OCI-LY1 (cell line): ENCODE results near the gene RPL7A.
"Not testable (repeated sequence)": the region's sequence is repeated elsewhere in the genome, so short reads cannot be mapped to it uniquely, and the experiment has no call there.

Source experiments
- H2AFZ ChIP-seq: fragments of 200-600 bp; sonication (generic), shearing (Covaris generic); 2 replicates; pipeline ENCODE4 v1.6.0; 2014; ENCODE audit warnings: antibody characterized with exemption, mild to moderate bottlenecking, low read length
- H3F3A ChIP-seq: fragments of 200-600 bp; sonication (generic), shearing (Covaris generic); 2 replicates; pipeline ENCODE4 v1.6.0; 2014; ENCODE audit warnings: mild to moderate bottlenecking, antibody characterized with exemption, low read length, moderate library complexity; ENCODE audit not compliant: insufficient read depth
- H3K27ac ChIP-seq: fragments of 200-600 bp; sonication (generic); 2 replicates; pipeline ENCODE4 v1.5.1; 2014; ENCODE audit warnings: low read length, mixed run types, mild to moderate bottlenecking, low read depth; ENCODE audit not compliant: poor library complexity, severe bottlenecking
- H3K27me3 ChIP-seq: fragments of 200-600 bp; sonication (generic); 2 replicates; pipeline ENCODE4 v1.6.0; 2014; ENCODE audit warnings: antibody characterized with exemption, mild to moderate bottlenecking, low read length, moderate library complexity; ENCODE audit not compliant: insufficient read depth
- H3K36me3 ChIP-seq: fragments of 200-600 bp; sonication (generic); 2 replicates; pipeline ENCODE4 v1.6.1; 2014; ENCODE audit warnings: mild to moderate bottlenecking, antibody characterized with exemption, low read length, moderate library complexity, mixed read lengths; ENCODE audit not compliant: insufficient read depth
- H3K4me1 ChIP-seq: fragments of 200-600 bp; sonication (generic); 2 replicates; pipeline ENCODE4 v1.5.1; 2014; ENCODE audit warnings: mild to moderate bottlenecking, low read length, moderate library complexity; ENCODE audit not compliant: insufficient read depth, severe bottlenecking
- H3K4me2 ChIP-seq: fragments of 200-600 bp; sonication (generic), shearing (Covaris generic); 2 replicates; pipeline ENCODE4 v1.6.1; 2014; ENCODE audit warnings: low read length
- H3K4me3 ChIP-seq: fragments of 200-600 bp; sonication (generic); 2 replicates; pipeline ENCODE4 v1.5.1; 2014; ENCODE audit warnings: low read length, low read depth, mild to moderate bottlenecking, mixed read lengths; ENCODE audit not compliant: poor library complexity, severe bottlenecking
- H3K79me2 ChIP-seq: fragments of 200-600 bp; shearing (Covaris generic); 2 replicates; pipeline ENCODE4 v1.6.1; 2016; ENCODE audit warnings: mixed run types, low read length, mixed read lengths; ENCODE audit not compliant: insufficient read depth
- H3K9ac ChIP-seq: fragments of 200-600 bp; sonication (generic), shearing (Covaris generic); 2 replicates; pipeline ENCODE4 v1.6.1; 2014; ENCODE audit warnings: mild to moderate bottlenecking, low read length, mixed read lengths
- H3K9me2 ChIP-seq: fragments of 200-600 bp; sonication (generic), shearing (Covaris generic); 2 replicates; pipeline ENCODE4 v1.6.1; 2014; ENCODE audit warnings: low read depth, mild to moderate bottlenecking, low read length, mixed read lengths
- H3K9me3 ChIP-seq: fragments of 200-600 bp; shearing (Covaris generic); 2 replicates; pipeline ENCODE4 v1.6.1; 2014; ENCODE audit warnings: low read length, mixed read lengths
- H4K20me1 ChIP-seq: fragments of 200-600 bp; sonication (generic), shearing (Covaris generic); 2 replicates; pipeline ENCODE4 v1.6.0; 2016; ENCODE audit warnings: mild to moderate bottlenecking, low read length; ENCODE audit not compliant: insufficient read depth
- CTCF ChIP-seq: fragments of 200-600 bp; sonication (generic), shearing (Covaris generic); IDR thresholded peaks from 2 replicates; pipeline ENCODE4 v1.5.1; 2017; ENCODE audit warnings: mild to moderate bottlenecking, antibody characterized with exemption, low read length, moderate library complexity, mixed read lengths
- EZH2 ChIP-seq: fragments of 200-600 bp; sonication (generic), shearing (Covaris generic); IDR thresholded peaks from 2 replicates; pipeline ENCODE4 v1.8.0; 2017; ENCODE audit warnings: borderline replicate concordance, mixed run types, mild to moderate bottlenecking, antibody characterized with exemption, low read length, moderate library complexity, mixed read lengths

RPL7A gene

GRCh38 chr9:133334161-133334560 is 13.9 kb upstream of the RPL7A start:
- Histone ChIP-seq H2AFZ (no peak overlapping the region), H3K4me3 (no peak overlapping the region), H3K27ac (no peak overlapping the region), H3K9ac (no peak overlapping the region; the same call in 1 of the 2 replicates), H3F3A (0 out of 2 replicates have a peak, but pooled peaks cover 2% of the 10 kb centered on the region), H3K4me2 (peak overlapping the region; percentile 76; the same call in 1 of the 2 replicates), H4K20me1 (no peaks in the 10 kb centered on the region), H3K36me3 (peaks cover 60% of the 10 kb centered on the region), H3K27me3 (no peaks in the 10 kb centered on the region), H3K9me3 (no peaks in the 10 kb centered on the region), H3K79me2 (peaks cover 13% of the 10 kb centered on the region), H3K4me1 (peaks cover 23% of the 10 kb centered on the region), H3K9me2 (no peaks in the 10 kb centered on the region)
- TF ChIP-seq EZH2, result no peak
- no peak for TF ChIP-seq CTCF

GRCh38 chr9:133334888-133335287 is 13.1 kb upstream of the RPL7A start:
- H3K9ac ChIP-seq, result peak overlapping the region; percentile 82
- not testable (repeated sequence) for H3K27ac ChIP-seq

GRCh38 chr9:133335924-133336811 is 11.8 kb upstream of the RPL7A start, which contains the start of gene SURF6:
Gene SURF6, minus strand, starts transcription at chr9:133336188. Its CDS starts 56 bp downstream, at chr9:133336132.
- H4K20me1 ChIP-seq, result no peaks in the 10 kb centered on the region
- H2AFZ ChIP-seq, result no peak within 1 kb of the TSS
- H3K4me3 ChIP-seq, result peak within 1 kb of the TSS; percentile 86
- no peaks in the 10 kb centered on the region for H3K9me2 ChIP-seq
- peak within 1 kb of the TSS; percentile 76 for H3K4me2 ChIP-seq
- no peaks in the 10 kb centered on the region for H3K27me3 ChIP-seq
- peaks cover 65% of the 10 kb centered on the region for H3K36me3 ChIP-seq
- H3K27ac ChIP-seq, result peak within 1 kb of the TSS; percentile 49
- TF ChIP-seq EZH2, result no peak
- no peak for TF ChIP-seq CTCF
- peak within 1 kb of the TSS; percentile 82 for H3K9ac ChIP-seq
- 0 out of 2 replicates have a peak, but pooled peaks cover 2% of the 10 kb centered on the region for H3F3A ChIP-seq
- peaks cover 13% of the 10 kb centered on the region for H3K79me2 ChIP-seq
- H3K4me1 ChIP-seq, result peaks cover 34% of the 10 kb centered on the region
- no peaks in the 10 kb centered on the region for H3K9me3 ChIP-seq

More at GRCh38 chr9:133334888-133335287, 13.1 kb upstream of the RPL7A start:
- peaks cover 13% of the 10 kb centered on the region for H3K79me2 ChIP-seq
- H3K36me3 ChIP-seq, result peaks cover 65% of the 10 kb centered on the region
- peak overlapping the region; percentile 86 for H3K4me3 ChIP-seq
- not testable (repeated sequence) for H2AFZ ChIP-seq, H4K20me1 ChIP-seq, H3K9me3 ChIP-seq, H3F3A ChIP-seq, H3K27me3 ChIP-seq, H3K9me2 ChIP-seq
- H3K4me1 ChIP-seq, result peaks cover 23% of the 10 kb centered on the region
- H3K4me2 ChIP-seq, result peak overlapping the region; percentile 76
